Neural progenitor cell (in vitro differentiated cells): Measurements from ENCODE around the gene SEZ6L2. TPM values are rescaled to one million over a fixed set of nuclear protein-coding genes. Genes with fewer than 3 reads are reported as not detected.
"Not testable (repeated sequence)": the region's sequence is repeated elsewhere in the genome, so short reads cannot be mapped to it uniquely, and the experiment has no call there.

Experiments
- DNase-seq: peaks from one replicate; pipeline ENCODE4 v3.0.0-alpha.2; 2016; ENCODE audit warnings: low spot score
- H2AFZ ChIP-seq: fragments of 200-600 bp; sonication (generic); replicated peaks from 2 replicates; pipeline ENCODE4 v1.6.1; 2016; ENCODE audit warnings: antibody characterized with exemption
- H3F3A ChIP-seq: fragments of 200-600 bp; sonication (generic); 2 replicates; pipeline ENCODE4 v1.6.1; 2016; ENCODE audit warnings: antibody characterized with exemption, low read depth
- H3K27ac ChIP-seq: fragments of 200-600 bp; sonication (generic); 2 replicates; pipeline ENCODE4 v1.5.1; 2016; ENCODE audit warnings: mild to moderate bottlenecking
- H3K27me3 ChIP-seq: fragments of 200-600 bp; sonication (generic); 2 replicates; pipeline ENCODE4 v1.6.1; 2016; ENCODE audit warnings: mild to moderate bottlenecking, moderate library complexity
- H3K36me3 ChIP-seq: fragments of 200-600 bp; sonication (generic); 2 replicates; pipeline ENCODE4 v1.5.1; 2016
- H3K4me1 ChIP-seq: fragments of 200-600 bp; sonication (generic); 2 replicates; pipeline ENCODE4 v1.6.1; 2016; ENCODE audit warnings: mixed run types
- H3K4me2 ChIP-seq: fragments of 200-600 bp; sonication (generic); 2 replicates; pipeline ENCODE4 v1.6.1; 2016
- H3K4me3 ChIP-seq: fragments of 200-600 bp; sonication (generic); 2 replicates; pipeline ENCODE4 v1.5.1; 2016
- H3K79me2 ChIP-seq: fragments of 200-600 bp; sonication (generic); 2 replicates; pipeline ENCODE4 v1.6.1; 2016; ENCODE audit warnings: low read depth
- H3K9ac ChIP-seq: fragments of 200-600 bp; sonication (generic); 2 replicates; pipeline ENCODE4 v1.6.1; 2016
- H3K9me3 ChIP-seq: fragments of 200-600 bp; sonication (generic); 2 replicates; pipeline ENCODE4 v1.5.1; 2016; ENCODE audit warnings: low read depth
- H4K20me1 ChIP-seq: fragments of 200-600 bp; sonication (generic); 2 replicates; pipeline ENCODE4 v1.6.1; 2016; ENCODE audit warnings: low read depth
- H3K27ac Mint-ChIP-seq: 3 replicates; pipeline ENCODE4 v1.8.0; 2021; ENCODE audit warnings: mixed read lengths
- H3K27me3 Mint-ChIP-seq: 2 replicates; pipeline ENCODE4 v1.8.0; 2022; ENCODE audit warnings: low read depth, mild to moderate bottlenecking, inconsistent platforms, moderate library complexity, mixed read lengths; ENCODE audit not compliant: insufficient read depth
- H3K36me3 Mint-ChIP-seq: 3 replicates; pipeline ENCODE4 v1.8.0; 2021; ENCODE audit warnings: mixed read lengths
- H3K4me1 Mint-ChIP-seq: 3 replicates; pipeline ENCODE4 v1.8.0; 2021; ENCODE audit warnings: mixed read lengths
- H3K4me3 Mint-ChIP-seq: 3 replicates; pipeline ENCODE4 v1.8.0; 2021; ENCODE audit warnings: mild to moderate bottlenecking, moderate library complexity, mixed read lengths
- H3K9me3 Mint-ChIP-seq: 3 replicates; pipeline ENCODE4 v1.8.0; 2020; ENCODE audit warnings: mixed read lengths
- EZH2 ChIP-seq: fragments of 200-600 bp; sonication (generic); IDR thresholded peaks from 2 replicates; pipeline ENCODE4 v1.6.1; 2017; ENCODE audit warnings: antibody characterized with exemption, mild to moderate bottlenecking, moderate library complexity
- EZH2phosphoT487 ChIP-seq: fragments of 200-600 bp; sonication (generic); IDR thresholded peaks from 2 replicates; pipeline ENCODE4 v1.6.1; 2017; ENCODE audit warnings: antibody characterized with exemption
- total RNA-seq: library from RNA; depleted of rRNA; stranded (reverse); fragments of >200 nt; gene quantifications from 2 replicates; pipeline ENCODE4 v1.2.3, GENCODE V29; 2015; ENCODE audit warnings: low replicate concordance
- TF ChIP-seq, protein P1 (sequence below): fragments of 200-600 bp; sonication (generic); IDR thresholded peaks from 2 replicates; pipeline ENCODE4 v1.5.1; 2017; ENCODE audit warnings: antibody characterized with exemption, mild to moderate bottlenecking

SEZ6L2 gene
- total RNA-seq, 1 donor from 2014 or later = 11.7 TPM

DNA sequence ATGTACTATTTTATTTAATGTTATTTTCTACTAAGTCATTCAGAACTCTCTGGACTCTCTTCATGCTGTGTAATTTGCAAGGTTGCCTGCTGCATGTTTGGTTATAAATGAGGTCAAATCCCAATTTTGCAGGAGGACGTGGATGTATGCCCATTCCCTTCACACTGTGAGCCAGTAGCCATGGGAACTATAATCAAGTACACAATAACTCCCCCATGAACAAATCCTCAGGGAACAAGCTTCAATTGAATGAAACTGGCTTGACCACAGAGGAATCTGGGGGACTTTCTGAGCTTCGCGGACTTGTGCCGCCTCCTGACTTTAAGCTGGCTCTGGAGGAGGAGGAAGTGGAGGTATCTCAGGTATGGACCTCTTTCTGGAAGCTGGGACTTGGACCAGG lies 41.3 kb upstream of the SEZ6L2 start:
- Histone ChIP-seq H4K20me1 (no peaks in the 10 kb centered on the region), H3F3A (peaks cover 8% of the 10 kb centered on the region)

DNA sequence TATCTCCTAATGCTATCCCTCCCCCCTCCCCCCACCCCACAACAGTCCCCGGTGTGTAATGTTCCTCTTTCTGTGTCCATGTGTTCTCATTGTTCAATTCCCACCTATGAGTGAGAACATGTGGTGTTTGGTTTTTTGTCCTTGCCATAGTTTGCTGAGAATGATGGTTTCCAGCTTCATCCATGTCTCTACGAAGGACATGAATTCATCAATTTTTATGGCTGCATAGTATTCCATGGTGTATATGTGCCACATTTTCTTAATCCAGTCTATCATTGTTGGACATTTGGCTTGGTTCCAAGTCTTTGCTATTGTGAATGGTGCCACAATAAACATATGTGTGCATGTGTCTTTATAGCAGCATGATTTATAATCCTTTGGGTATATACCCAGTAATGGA lies 32.4 kb upstream of the SEZ6L2 start:
- not testable (repeated sequence) for H3K9me3 ChIP-seq, H3K9me3 Mint-ChIP-seq, H3K4me3 Mint-ChIP-seq, DNase-seq, H4K20me1 ChIP-seq, H3K4me2 ChIP-seq, H3K79me2 ChIP-seq, H3K27ac ChIP-seq, H3K36me3 ChIP-seq, H3K36me3 Mint-ChIP-seq, H3K27ac Mint-ChIP-seq, H3K4me1 ChIP-seq, H3K27me3 ChIP-seq, H3K27me3 Mint-ChIP-seq, H3K9ac ChIP-seq, H2AFZ ChIP-seq, H3K4me1 Mint-ChIP-seq, H3F3A ChIP-seq, H3K4me3 ChIP-seq

More for the DNA sequence above, 41.3 kb upstream of the SEZ6L2 start:
- Histone ChIP-seq H3K4me3 (no peak overlapping the region), H3K4me1 (no peaks in the 10 kb centered on the region), H3K36me3 (no peaks in the 10 kb centered on the region), H3K27me3 (no peaks in the 10 kb centered on the region), H3K79me2 (no peaks in the 10 kb centered on the region), H3K4me2 (no peak overlapping the region), H3K9me3 (no peaks in the 10 kb centered on the region), H3K27ac (no peak overlapping the region), H3K9ac (no peak overlapping the region), H2AFZ (no peak overlapping the region)
- H3K27ac Mint-ChIP-seq = peak overlapping the region; percentile 82
- DNase-seq = no peak
- H3K4me1 Mint-ChIP-seq = peaks cover 16% of the 10 kb centered on the region
- TF ChIP-seq EZH2phosphoT487 = no peak
- TF ChIP-seq, protein P1, sequence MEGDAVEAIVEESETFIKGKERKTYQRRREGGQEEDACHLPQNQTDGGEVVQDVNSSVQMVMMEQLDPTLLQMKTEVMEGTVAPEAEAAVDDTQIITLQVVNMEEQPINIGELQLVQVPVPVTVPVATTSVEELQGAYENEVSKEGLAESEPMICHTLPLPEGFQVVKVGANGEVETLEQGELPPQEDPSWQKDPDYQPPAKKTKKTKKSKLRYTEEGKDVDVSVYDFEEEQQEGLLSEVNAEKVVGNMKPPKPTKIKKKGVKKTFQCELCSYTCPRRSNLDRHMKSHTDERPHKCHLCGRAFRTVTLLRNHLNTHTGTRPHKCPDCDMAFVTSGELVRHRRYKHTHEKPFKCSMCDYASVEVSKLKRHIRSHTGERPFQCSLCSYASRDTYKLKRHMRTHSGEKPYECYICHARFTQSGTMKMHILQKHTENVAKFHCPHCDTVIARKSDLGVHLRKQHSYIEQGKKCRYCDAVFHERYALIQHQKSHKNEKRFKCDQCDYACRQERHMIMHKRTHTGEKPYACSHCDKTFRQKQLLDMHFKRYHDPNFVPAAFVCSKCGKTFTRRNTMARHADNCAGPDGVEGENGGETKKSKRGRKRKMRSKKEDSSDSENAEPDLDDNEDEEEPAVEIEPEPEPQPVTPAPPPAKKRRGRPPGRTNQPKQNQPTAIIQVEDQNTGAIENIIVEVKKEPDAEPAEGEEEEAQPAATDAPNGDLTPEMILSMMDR = no peak
- no peak for TF ChIP-seq EZH2
- H3K9me3 Mint-ChIP-seq = peaks cover 3% of the 10 kb centered on the region
- no peaks in the 10 kb centered on the region for H3K36me3 Mint-ChIP-seq
- H3K4me3 Mint-ChIP-seq = peak overlapping the region; percentile 55
- H3K27me3 Mint-ChIP-seq = no peaks in the 10 kb centered on the region

DNA sequence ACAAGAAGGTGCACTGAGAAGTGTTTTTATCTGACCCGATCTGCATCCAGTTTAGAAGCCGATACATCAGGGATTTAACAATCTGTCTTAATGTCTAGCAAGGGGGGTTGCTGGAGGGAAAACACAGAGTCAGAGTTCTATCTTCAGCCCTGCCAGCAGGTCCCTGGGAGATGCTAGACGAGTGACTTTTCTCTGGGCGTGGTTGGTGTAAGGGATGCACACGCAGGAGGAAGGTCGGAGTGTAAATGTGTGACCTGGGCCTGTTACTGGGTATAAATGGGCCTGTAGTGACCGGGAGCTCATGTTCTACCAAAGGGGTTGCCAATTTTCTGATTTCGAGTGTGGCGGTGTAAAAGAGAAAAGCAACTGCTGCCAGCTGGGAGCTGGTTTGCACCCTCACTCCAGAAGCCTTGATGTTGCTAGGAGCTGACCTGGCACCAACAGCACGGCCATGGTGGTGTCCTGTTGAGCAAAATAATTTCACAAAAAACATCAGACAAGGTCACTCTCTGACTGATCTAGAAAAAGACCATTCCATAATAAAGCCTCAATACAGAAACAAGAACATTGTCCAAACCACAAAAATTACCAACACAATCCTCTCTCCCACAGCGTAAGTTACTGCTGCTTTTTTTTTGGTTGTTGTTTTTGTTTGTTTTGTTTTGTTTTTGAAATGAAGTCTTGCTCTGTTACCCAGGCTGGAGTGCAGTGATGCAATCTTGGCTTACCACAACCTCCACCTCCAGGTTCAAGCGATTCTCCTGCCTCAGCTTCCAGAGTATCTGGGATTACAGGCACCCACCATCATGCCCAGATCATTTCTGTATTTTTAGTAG lies 27.9 kb upstream of the SEZ6L2 start:
- no peak for DNase-seq
- Histone ChIP-seq H3K27ac (no peak overlapping the region), H3K27me3 (no peaks in the 10 kb centered on the region), H3K4me3 (peak overlapping the region; percentile 78), H3K36me3 (no peaks in the 10 kb centered on the region), H2AFZ (no peak overlapping the region), H3K9me3 (no peaks in the 10 kb centered on the region), H3F3A (peaks cover 2% of the 10 kb centered on the region), H3K79me2 (peaks cover 13% of the 10 kb centered on the region), H4K20me1 (peaks cover 5% of the 10 kb centered on the region), H3K4me2 (peak overlapping the region; percentile 84), H3K9ac (no peak overlapping the region), H3K4me1 (peaks cover 11% of the 10 kb centered on the region)
- H3K36me3 Mint-ChIP-seq = peaks cover 8% of the 10 kb centered on the region
- peak overlapping the region; percentile 94 for H3K4me3 Mint-ChIP-seq
- H3K9me3 Mint-ChIP-seq = no peaks in the 10 kb centered on the region
- H3K27ac Mint-ChIP-seq = peak overlapping the region; percentile 99
- peaks cover 26% of the 10 kb centered on the region for H3K4me1 Mint-ChIP-seq
- peaks cover 5% of the 10 kb centered on the region for H3K27me3 Mint-ChIP-seq
- TF ChIP-seq EZH2 (no peak), EZH2phosphoT487 (no peak)
- TF ChIP-seq, protein P1 = no peak

DNA sequence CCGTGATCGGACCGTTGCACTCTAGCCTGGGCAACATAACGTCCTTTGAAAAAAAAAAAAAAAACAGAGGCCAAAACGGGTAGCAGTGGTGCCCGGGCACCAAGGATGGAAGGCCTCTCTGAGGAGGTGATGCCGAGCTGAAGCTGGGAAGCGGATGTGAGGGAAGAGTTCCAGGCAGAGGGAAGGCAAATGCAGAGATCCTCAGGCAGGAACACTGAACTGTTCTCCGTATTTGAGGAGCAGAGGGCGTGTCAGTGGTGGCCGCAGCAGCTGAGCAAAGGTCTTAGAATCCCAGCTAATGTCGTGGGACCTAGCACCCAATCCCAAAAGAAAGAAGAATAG lies 27.3 kb upstream of the SEZ6L2 start:
- no peaks in the 10 kb centered on the region for H3K27me3 ChIP-seq
- H3K36me3 ChIP-seq = no peaks in the 10 kb centered on the region
- peak overlapping the region; percentile 53 for H3K9ac ChIP-seq
- Mint-ChIP-seq H3K4me3 (peak overlapping the region; percentile 94), H3K4me1 (peaks cover 26% of the 10 kb centered on the region), H3K27ac (peak overlapping the region; percentile 99), H3K27me3 (peaks cover 5% of the 10 kb centered on the region), H3K9me3 (no peaks in the 10 kb centered on the region), H3K36me3 (peaks cover 6% of the 10 kb centered on the region)
- no peak overlapping the region for H3K27ac ChIP-seq
- peak overlapping the region; percentile 59 for H2AFZ ChIP-seq
- DNase-seq = no peak
- peak overlapping the region; percentile 78 for H3K4me3 ChIP-seq
- peaks cover 5% of the 10 kb centered on the region for H4K20me1 ChIP-seq
- TF ChIP-seq EZH2phosphoT487 = no peak
- no peaks in the 10 kb centered on the region for H3K9me3 ChIP-seq
- peaks cover 4% of the 10 kb centered on the region for H3F3A ChIP-seq
- peaks cover 11% of the 10 kb centered on the region for H3K4me1 ChIP-seq
- H3K79me2 ChIP-seq = peaks cover 13% of the 10 kb centered on the region
- peak overlapping the region; percentile 84 for H3K4me2 ChIP-seq
